GM13977 (cell line): Measurements from ENCODE around the gene ENGASE.

Source experiments
- DNase-seq: peaks from one replicate; pipeline ENCODE4 v3.0.0; 2012; ENCODE audit warnings: low spot score
- in situ Hi-C: fragments of 300-500 bp; cut with MboI; formaldehyde crosslinking; loops from one replicate; pipeline ENCODE4 v1.12.0; 2022; ENCODE audit warnings: low sequenced_read_pairs, low pct_unique_long_range_greater_than_20kb, mixed read lengths, inconsistent platforms; ENCODE audit not compliant: unreplicated experiment
- TF ChIP-seq, protein P1 (sequence below): IDR thresholded peaks from 2 replicates; pipeline ENCODE4 v1.5.1; 2012; ENCODE audit warnings: mild to moderate bottlenecking, control low read depth; ENCODE audit not compliant: insufficient read depth; ENCODE audit errors: extremely low read depth, missing control alignments

ENGASE gene

DNA sequence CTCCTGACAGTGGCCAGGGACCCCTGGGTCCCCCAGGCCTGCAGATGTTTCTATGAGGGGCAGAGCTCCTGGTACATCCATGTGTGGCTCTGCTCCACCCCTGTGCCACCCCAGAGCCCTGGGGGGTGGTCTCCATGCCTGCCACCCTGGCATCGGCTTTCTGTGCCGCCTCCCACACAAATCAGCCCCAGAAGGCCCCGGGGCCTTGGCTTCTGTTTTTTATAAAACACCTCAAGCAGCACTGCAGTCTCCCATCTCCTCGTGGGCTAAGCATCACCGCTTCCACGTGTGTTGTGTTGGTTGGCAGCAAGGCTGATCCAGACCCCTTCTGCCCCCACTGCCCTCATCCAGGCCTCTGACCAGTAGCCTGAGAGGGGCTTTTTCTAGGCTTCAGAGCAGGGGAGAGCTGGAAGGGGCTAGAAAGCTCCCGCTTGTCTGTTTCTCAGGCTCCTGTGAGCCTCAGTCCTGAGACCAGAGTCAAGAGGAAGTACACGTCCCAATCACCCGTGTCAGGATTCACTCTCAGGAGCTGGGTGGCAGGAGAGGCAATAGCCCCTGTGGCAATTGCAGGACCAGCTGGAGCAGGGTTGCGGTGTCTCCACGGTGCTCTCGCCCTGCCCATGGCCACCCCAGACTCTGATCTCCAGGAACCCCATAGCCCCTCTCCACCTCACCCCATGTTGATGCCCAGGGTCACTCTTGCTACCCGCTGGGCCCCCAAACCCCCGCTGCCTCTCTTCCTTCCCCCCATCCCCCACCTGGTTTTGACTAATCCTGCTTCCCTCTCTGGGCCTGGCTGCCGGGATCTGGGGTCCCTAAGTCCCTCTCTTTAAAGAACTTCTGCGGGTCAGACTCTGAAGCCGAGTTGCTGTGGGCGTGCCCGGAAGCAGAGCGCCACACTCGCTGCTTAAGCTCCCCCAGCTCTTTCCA is 25.5 kb upstream of the ENGASE start:
- in situ Hi-C loops = no loop called here
- TF ChIP-seq, protein P1, sequence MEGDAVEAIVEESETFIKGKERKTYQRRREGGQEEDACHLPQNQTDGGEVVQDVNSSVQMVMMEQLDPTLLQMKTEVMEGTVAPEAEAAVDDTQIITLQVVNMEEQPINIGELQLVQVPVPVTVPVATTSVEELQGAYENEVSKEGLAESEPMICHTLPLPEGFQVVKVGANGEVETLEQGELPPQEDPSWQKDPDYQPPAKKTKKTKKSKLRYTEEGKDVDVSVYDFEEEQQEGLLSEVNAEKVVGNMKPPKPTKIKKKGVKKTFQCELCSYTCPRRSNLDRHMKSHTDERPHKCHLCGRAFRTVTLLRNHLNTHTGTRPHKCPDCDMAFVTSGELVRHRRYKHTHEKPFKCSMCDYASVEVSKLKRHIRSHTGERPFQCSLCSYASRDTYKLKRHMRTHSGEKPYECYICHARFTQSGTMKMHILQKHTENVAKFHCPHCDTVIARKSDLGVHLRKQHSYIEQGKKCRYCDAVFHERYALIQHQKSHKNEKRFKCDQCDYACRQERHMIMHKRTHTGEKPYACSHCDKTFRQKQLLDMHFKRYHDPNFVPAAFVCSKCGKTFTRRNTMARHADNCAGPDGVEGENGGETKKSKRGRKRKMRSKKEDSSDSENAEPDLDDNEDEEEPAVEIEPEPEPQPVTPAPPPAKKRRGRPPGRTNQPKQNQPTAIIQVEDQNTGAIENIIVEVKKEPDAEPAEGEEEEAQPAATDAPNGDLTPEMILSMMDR = no peak
- no peak for DNase-seq

DNA sequence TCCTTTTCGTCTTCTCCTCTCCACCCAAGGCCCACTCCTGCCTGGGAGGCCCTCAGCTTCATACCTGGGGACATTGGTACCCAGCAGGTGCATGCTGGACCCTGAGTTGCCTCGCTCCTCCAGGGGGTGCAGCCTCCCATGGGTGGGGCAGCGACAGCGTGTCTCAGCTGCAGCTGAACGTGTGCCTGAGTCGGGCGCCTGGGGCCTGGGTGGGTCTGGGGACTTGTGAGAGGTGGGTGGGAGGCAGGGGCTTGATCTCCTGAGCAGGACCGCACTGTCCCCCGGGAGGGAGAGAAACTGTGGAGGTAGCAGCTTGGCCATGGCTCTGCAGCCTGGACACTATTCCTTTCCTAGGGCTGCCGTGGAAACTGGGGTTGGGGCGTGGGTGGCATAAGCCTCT is 24.8 kb upstream of the ENGASE start:
- no peak for DNase-seq
- TF ChIP-seq, protein P1 = no peak
- in situ Hi-C loops = no loop called here

- in situ Hi-C loops = no loop called here
- DNase-seq = no peak
- TF ChIP-seq, protein P1 = no peak
Observed at GRCh38 chr17:79050551-79050950, 24.1 kb upstream of the ENGASE start.

GRCh38 chr17:79051306-79051705 is 23.3 kb upstream of the ENGASE start:
- TF ChIP-seq, protein P1 = no peak
- DNase-seq = no peak
- in situ Hi-C loops = no loop called here

- in situ Hi-C loops = no loop called here
- TF ChIP-seq, protein P1 = no peak
- DNase-seq = no peak
Observed at GRCh38 chr17:79052131-79052530, 22.5 kb upstream of the ENGASE start.

DNA sequence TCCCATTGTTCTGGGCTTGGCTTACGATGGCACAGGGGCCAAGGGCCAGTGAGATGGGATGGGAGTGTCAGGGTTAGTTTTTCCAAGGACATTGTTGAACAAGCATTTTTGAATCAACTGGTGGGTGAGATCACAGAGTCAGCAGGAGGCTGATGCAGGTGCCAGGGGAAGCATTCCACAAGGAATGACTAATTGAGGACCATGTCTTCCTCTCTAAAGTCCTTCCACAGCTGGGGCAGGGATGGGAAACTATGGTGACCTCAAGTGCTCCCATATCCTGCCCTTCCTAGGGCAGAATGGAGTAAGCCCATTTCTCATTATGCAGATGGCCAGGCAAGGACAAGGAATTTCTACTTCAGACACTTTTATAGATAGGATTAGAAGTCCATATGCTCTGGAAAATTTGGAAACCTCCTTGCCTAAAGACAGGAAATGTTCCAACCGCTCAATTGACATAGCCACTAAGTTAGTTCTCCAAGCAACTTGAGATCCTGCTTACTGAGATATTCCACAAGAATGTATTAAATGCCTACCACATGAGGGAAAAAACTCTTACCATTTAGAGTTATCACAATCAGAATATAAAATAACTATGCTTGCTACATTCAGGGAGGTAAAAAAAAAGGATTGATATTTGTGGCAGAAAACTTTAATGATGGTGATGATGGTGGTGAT is 21.2 kb upstream of the ENGASE start:
- TF ChIP-seq, protein P1 = no peak
- DNase-seq = no peak
- in situ Hi-C loops = no loop called here
